NT2/D1 (cell line): ENCODE measurements around the gene LARGE1.

Source experiments
- DNase-seq: peaks from one replicate; pipeline ENCODE4 v3.0.0-alpha.2; 2011; ENCODE audit warnings: low read depth, low spot score
- H3K27me3 ChIP-seq: 2 replicates; pipeline ENCODE4 v1.6.0; 2011; ENCODE audit warnings: mild to moderate bottlenecking; ENCODE audit not compliant: insufficient read length, insufficient read depth
- H3K36me3 ChIP-seq: 2 replicates; pipeline ENCODE4 v1.6.1; 2011; ENCODE audit warnings: mild to moderate bottlenecking, low read length, mixed read lengths; ENCODE audit not compliant: insufficient read depth, insufficient read length
- H3K4me1 ChIP-seq: 2 replicates; pipeline ENCODE4 v1.5.1; 2011; ENCODE audit not compliant: insufficient read depth, insufficient read length
- H3K4me3 ChIP-seq: 2 replicates; pipeline ENCODE4 v1.5.1; 2011; ENCODE audit warnings: low read depth; ENCODE audit not compliant: insufficient read length
- H3K9ac ChIP-seq: 2 replicates; pipeline ENCODE4 v1.6.0; 2011; ENCODE audit warnings: low read depth; ENCODE audit not compliant: insufficient read length
- H3K9me3 ChIP-seq: 2 replicates; pipeline ENCODE4 v1.5.1; 2011; ENCODE audit warnings: mild to moderate bottlenecking, low read length; ENCODE audit not compliant: insufficient read depth
- SUZ12 ChIP-seq: IDR thresholded peaks from 2 replicates; pipeline ENCODE4 v1.6.1; 2011; ENCODE audit not compliant: insufficient read length, insufficient read depth; ENCODE audit errors: extremely low read depth
- YY1 ChIP-seq: IDR thresholded peaks from 2 replicates; pipeline ENCODE4 v1.6.1; 2011; ENCODE audit not compliant: insufficient read length, insufficient read depth
- ZNF274 ChIP-seq: IDR thresholded peaks from 2 replicates; pipeline ENCODE4 v1.6.1; 2011; ENCODE audit warnings: mild to moderate bottlenecking, low read depth, low read length

The LARGE1 gene

DNA sequence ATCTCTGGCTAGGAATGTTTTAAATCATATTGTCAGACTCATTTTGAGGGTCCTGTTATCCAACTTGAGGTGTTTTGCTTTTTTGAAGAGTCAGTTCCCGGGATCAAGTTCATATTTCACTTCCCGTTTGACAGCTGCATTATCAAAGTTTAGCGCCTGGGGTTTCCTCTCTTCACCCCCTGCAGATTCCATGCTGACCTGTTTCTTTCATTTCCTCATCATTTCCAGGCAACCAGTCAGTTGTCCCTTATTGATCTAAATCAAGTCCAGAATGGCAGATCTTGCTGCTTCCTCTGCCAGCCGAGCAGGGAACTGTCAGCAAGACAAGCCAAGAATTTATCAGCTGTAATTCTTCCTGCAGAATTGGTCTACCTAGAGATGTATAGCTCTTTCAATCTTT lies 664.5 kb downstream of the LARGE1 start:
- Histone ChIP-seq H3K9ac (no peak overlapping the region), H3K9me3 (no peaks in the 10 kb centered on the region), H3K27me3 (no peaks in the 10 kb centered on the region), H3K4me1 (no peaks in the 10 kb centered on the region), H3K36me3 (no peaks in the 10 kb centered on the region), H3K4me3 (no peak overlapping the region)
- no peak for DNase-seq
- TF ChIP-seq ZNF274: no peak
- no peak for TF ChIP-seq YY1
- no peak for TF ChIP-seq SUZ12

DNA sequence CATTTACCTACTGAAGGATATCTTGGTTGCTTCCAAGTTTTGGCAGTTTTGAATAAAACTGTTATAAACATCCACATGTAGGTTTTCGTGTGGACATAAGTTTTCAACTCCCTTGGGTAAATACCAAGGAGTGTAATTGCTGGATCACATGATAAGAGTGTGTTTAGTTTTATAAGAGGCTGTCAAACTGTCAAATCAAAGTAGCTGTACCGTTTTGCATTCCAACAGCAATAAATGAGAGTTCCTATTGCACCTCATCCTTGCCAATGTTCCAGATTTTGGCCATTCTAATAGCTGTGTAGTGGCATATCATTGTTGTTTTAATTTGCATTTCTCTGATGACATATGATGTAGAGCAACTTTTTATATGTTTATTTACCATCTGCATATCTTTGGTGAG lies 671.3 kb downstream of the LARGE1 start:
- no peaks in the 10 kb centered on the region for H3K4me1 ChIP-seq
- TF ChIP-seq YY1: no peak
- no peak for TF ChIP-seq ZNF274
- no peak for TF ChIP-seq SUZ12
- H3K9ac ChIP-seq: no peak overlapping the region
- H3K36me3 ChIP-seq: no peaks in the 10 kb centered on the region
- H3K4me3 ChIP-seq: no peak overlapping the region
- no peaks in the 10 kb centered on the region for H3K27me3 ChIP-seq
- no peak for DNase-seq
- no peaks in the 10 kb centered on the region for H3K9me3 ChIP-seq

DNA sequence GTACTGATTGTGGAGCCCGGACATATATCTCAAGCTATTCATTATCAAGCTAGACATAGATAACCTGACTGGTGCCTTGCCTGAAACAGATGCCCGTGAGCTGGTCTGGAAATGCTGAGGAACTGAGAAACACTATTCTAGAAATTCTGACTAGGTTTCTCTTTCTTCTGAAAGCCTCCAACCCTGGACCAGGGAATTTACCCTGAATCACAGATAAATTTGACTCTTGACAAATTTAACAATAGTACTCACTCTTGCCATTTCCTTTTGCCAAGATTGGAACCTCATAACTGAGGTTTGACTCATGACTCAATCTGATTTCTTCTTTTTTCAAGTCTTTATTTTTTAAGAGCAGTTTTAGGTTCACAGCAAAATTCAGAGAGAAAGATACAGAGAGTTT lies 672.5 kb downstream of the LARGE1 start:
- H3K27me3 ChIP-seq: no peaks in the 10 kb centered on the region
- H3K9me3 ChIP-seq: no peaks in the 10 kb centered on the region
- TF ChIP-seq YY1 (no peak), SUZ12 (no peak), ZNF274 (no peak)
- DNase-seq: no peak
- no peaks in the 10 kb centered on the region for H3K4me1 ChIP-seq
- H3K36me3 ChIP-seq: no peaks in the 10 kb centered on the region
- H3K4me3 ChIP-seq: no peak overlapping the region
- H3K9ac ChIP-seq: no peak overlapping the region

DNA sequence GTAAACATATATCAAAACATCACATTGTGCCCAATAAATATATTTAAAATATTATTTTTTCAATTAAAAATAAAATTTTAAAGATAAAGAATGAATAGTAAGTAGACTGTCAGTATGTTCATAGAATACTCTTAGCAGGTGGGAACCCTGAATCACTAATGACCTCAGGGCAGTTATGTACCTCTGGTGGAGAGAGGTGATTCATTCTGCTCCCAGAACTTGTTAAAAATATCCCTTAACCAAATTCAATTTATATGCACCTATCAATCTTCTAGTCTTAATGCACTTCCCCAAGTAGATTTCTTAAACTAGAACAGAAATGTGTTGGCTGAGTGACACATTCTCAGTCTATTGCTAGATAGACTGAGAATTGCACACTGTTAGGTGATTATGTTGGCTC lies 678.2 kb downstream of the LARGE1 start:
- no peak overlapping the region for H3K9ac ChIP-seq
- H3K4me3 ChIP-seq: no peak overlapping the region
- peaks cover 11% of the 10 kb centered on the region for H3K27me3 ChIP-seq
- no peaks in the 10 kb centered on the region for H3K4me1 ChIP-seq
- no peak for DNase-seq
- no peaks in the 10 kb centered on the region for H3K36me3 ChIP-seq
- TF ChIP-seq ZNF274: no peak
- no peak for TF ChIP-seq SUZ12
- TF ChIP-seq YY1: no peak
- no peaks in the 10 kb centered on the region for H3K9me3 ChIP-seq

DNA sequence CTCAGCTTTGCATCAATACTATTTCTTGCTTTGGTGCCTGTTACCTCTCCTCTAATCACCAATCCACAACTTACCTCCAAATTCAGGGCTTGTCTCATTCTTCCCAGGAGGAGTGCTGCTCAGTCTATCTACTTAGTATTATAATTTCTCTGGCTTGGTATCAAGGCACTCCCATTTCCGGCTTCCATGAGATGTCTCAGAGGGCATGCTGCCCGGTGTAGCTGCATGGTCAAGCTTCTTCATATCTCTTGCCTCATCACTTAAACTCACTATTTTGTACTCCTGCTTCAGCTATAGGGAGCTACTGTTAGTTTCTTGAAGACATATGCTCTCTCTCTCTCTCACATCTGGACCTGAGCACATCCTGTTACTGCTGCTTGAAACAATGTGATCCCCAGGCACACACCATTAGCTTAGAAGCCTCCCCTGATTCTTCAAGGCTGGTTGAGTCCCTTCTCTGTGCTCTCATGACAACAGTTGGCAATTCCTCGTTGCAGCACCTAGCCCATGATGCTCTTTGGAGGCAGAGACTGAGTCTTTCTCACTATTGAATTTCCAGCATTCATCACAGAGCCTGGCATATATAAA lies 679.3 kb downstream of the LARGE1 start:
- no peak overlapping the region for H3K9ac ChIP-seq
- H3K9me3 ChIP-seq: no peaks in the 10 kb centered on the region
- no peak for TF ChIP-seq YY1
- TF ChIP-seq ZNF274: no peak
- TF ChIP-seq SUZ12: no peak
- no peaks in the 10 kb centered on the region for H3K36me3 ChIP-seq
- H3K4me3 ChIP-seq: no peak overlapping the region
- DNase-seq: no peak
- H3K4me1 ChIP-seq: no peaks in the 10 kb centered on the region
- peaks cover 11% of the 10 kb centered on the region for H3K27me3 ChIP-seq

DNA sequence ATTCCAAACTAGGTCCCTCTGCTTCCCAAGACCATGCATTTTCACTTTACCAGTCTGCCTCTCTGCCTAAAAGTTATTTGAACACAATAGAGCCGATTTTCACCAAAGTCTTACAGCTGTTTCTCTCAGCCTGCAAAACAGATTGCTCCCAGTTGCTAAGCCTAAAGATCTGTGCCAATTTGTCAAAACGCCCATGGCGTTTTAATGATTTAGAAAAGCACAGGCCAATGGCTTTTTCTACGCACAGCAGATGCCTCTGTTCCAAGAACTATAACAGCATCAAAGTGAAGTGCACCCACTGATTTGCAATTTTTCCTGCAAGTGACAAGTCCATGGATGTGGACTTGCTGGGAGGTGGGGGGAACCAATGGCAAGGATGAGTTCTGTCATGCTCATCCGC lies 688.2 kb downstream of the LARGE1 start:
- Histone ChIP-seq H3K9me3 (peaks cover 38% of the 10 kb centered on the region), H3K27me3 (no peaks in the 10 kb centered on the region), H3K36me3 (no peaks in the 10 kb centered on the region), H3K4me3 (no peak overlapping the region), H3K9ac (no peak overlapping the region), H3K4me1 (no peaks in the 10 kb centered on the region)
- TF ChIP-seq YY1 (no peak), SUZ12 (no peak), ZNF274 (no peak)
- DNase-seq: no peak

DNA sequence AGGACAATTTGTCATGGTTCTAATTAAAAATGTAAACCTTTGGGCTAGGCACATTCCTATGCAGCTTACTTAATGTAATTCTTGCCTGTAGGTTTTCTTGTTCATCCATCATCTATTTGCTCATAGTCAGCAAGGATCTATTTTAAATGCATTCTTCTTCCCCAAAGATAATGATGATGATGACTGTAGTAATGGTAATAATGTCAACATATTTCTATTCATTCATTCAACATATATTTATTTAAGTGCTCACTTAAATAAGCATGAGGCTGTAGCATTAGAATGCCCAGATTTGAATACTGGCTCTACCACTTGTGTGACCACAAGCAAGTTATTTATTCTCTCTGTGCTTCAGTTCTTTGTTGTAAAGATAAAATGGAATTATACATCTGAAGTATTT lies 692.5 kb downstream of the LARGE1 start:
- no peak for TF ChIP-seq SUZ12
- TF ChIP-seq ZNF274: no peak
- no peak for TF ChIP-seq YY1
- DNase-seq: no peak
- no peak overlapping the region for H3K9ac ChIP-seq
- no peaks in the 10 kb centered on the region for H3K4me1 ChIP-seq
- H3K4me3 ChIP-seq: no peak overlapping the region
- peaks cover 39% of the 10 kb centered on the region for H3K9me3 ChIP-seq
- no peaks in the 10 kb centered on the region for H3K27me3 ChIP-seq
- no peaks in the 10 kb centered on the region for H3K36me3 ChIP-seq

DNA sequence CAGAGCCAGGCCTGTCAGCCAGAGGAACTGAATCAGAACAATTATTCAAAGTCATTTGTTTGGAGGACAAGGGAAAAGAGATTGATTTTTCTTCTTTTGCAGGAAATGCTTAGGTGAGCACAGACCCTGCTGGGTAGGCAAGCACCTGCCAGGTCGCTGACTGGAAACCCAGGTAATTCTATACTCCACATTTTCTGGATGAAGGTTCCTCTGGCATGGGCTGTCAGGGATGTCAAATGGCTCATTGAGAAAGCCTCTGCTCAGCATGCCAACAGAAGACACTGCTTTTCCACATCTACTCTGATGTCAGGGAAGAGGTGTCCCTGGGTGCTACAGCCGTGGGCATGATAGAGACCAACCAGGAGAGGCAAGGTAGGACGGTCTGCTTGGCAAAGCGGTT lies 695.4 kb downstream of the LARGE1 start:
- DNase-seq: no peak
- TF ChIP-seq YY1 (no peak), SUZ12 (no peak), ZNF274 (no peak)
- Histone ChIP-seq H3K36me3 (no peaks in the 10 kb centered on the region), H3K9me3 (peaks cover 26% of the 10 kb centered on the region), H3K9ac (no peak overlapping the region), H3K4me3 (no peak overlapping the region), H3K27me3 (peaks cover 6% of the 10 kb centered on the region), H3K4me1 (no peaks in the 10 kb centered on the region)
